PC-3 (cell line): ENCODE measurements around the gene PCSK9. TPM values are rescaled to one million over a fixed set of nuclear protein-coding genes. Genes with fewer than 3 reads are reported as not detected.

Experiments
- ATAC-seq: fragments of 200-7000 bp; cut with Tn5 transposase; 2 replicates; pipeline ENCODE4 v1.9.1; 2020; ENCODE audit warnings: mild to moderate bottlenecking, moderate library complexity
- BruUV-seq: library from RNA; stranded (reverse); fragments of 400-500 nt; replicated peaks from 2 replicates; lab custom pipeline; 2021; lab: Mats Ljungman, UMichigan
- CTCF ChIA-PET: fragments of 300-600 bp; sonication (Branson Sonifier 250); formaldehyde crosslinking; loops from one replicate; lab custom pipeline; 2022; ENCODE audit warnings: antibody characterized with exemption; lab: Charles Lee
- POLR2A ChIA-PET: fragments of 300-600 bp; sonication (Branson Sonifier 250); formaldehyde crosslinking; loops from one replicate; lab custom pipeline; 2022; ENCODE audit warnings: antibody characterized with exemption; ENCODE audit not compliant: unreplicated experiment; lab: Charles Lee
- DNase-seq: peaks from one replicate; pipeline ENCODE4 v3.0.0-alpha.2; 2015
- H2AFZ ChIP-seq: fragments of 300-600 bp; sonication (generic); 2 replicates; pipeline ENCODE4 v1.6.0; 2016; ENCODE audit warnings: antibody characterized with exemption, low read length
- H3F3A ChIP-seq: fragments of 300-600 bp; sonication (generic); one replicate; pipeline ENCODE4 v1.6.0; 2017; ENCODE audit warnings: antibody characterized with exemption, low read length, control low read depth, mild to moderate bottlenecking; ENCODE audit not compliant: unreplicated experiment
- H3K27ac ChIP-seq: fragments of 300-600 bp; sonication (generic); 2 replicates; pipeline ENCODE4 v1.5.1; 2016; ENCODE audit warnings: mild to moderate bottlenecking, low read length
- H3K27me3 ChIP-seq: fragments of 300-600 bp; sonication (generic); 2 replicates; pipeline ENCODE4 v1.6.1; 2016; ENCODE audit warnings: low read length, mixed read lengths
- H3K36me3 ChIP-seq: fragments of 300-600 bp; sonication (generic); 2 replicates; pipeline ENCODE4 v1.6.1; 2016; ENCODE audit warnings: low read depth, mixed run types, low read length, mixed read lengths
- H3K4me1 ChIP-seq: fragments of 300-600 bp; sonication (generic); 2 replicates; pipeline ENCODE4 v1.5.1; 2016; ENCODE audit warnings: low read length; ENCODE audit not compliant: insufficient read depth
- H3K4me2 ChIP-seq: fragments of 300-600 bp; sonication (generic); 2 replicates; pipeline ENCODE4 v1.6.0; 2016; ENCODE audit warnings: low read length
- H3K4me3 ChIP-seq: fragments of 300-600 bp; sonication (generic); 2 replicates; pipeline ENCODE4 v1.5.1; 2016; ENCODE audit warnings: mild to moderate bottlenecking, low read length, mixed read lengths
- H3K79me2 ChIP-seq: fragments of 300-600 bp; sonication (generic); 2 replicates; pipeline ENCODE4 v1.6.1; 2017; ENCODE audit warnings: low read length, mixed read lengths
- H3K9ac ChIP-seq: fragments of 300-600 bp; sonication (generic); 2 replicates; pipeline ENCODE4 v1.6.0; 2016; ENCODE audit warnings: mild to moderate bottlenecking, low read length
- H3K9me2 ChIP-seq: fragments of 300-600 bp; sonication (generic); replicated peaks from 2 replicates; pipeline ENCODE4 v1.6.1; 2016; ENCODE audit warnings: mixed run types, low read length, mixed read lengths
- H3K9me3 ChIP-seq: fragments of 300-600 bp; sonication (generic); 2 replicates; pipeline ENCODE4 v1.6.1; 2016; ENCODE audit warnings: low read length, mixed read lengths
- H4K20me1 ChIP-seq: fragments of 300-600 bp; sonication (generic); 2 replicates; pipeline ENCODE4 v1.6.1; 2016; ENCODE audit warnings: low read length, mixed read lengths
- EZH2 ChIP-seq: fragments of 300-600 bp; sonication (generic); IDR thresholded peaks from one replicate; pipeline ENCODE4 v1.6.1; 2017; ENCODE audit warnings: antibody characterized with exemption, mild to moderate bottlenecking, low read length; ENCODE audit not compliant: unreplicated experiment
- EZH2phosphoT487 ChIP-seq: fragments of 300-600 bp; sonication (generic); IDR thresholded peaks from 2 replicates; pipeline ENCODE4 v1.6.1; 2018; ENCODE audit warnings: mild to moderate bottlenecking, antibody characterized with exemption, low read length, borderline replicate concordance
- intact Hi-C: fragments of 100-400 bp; cut with micrococcal nuclease; formaldehyde crosslinking; loops from 2 replicates; pipeline ENCODE4 v1.9.0; 2023
- total RNA-seq: library from RNA; depleted of rRNA; stranded (reverse); fragments of >200 nt; gene quantifications from 2 replicates; pipeline ENCODE4 v1.2.3, GENCODE V29; 2014
- TF ChIP-seq, protein P1 (sequence below): fragments of 300-600 bp; sonication (generic); conservative IDR thresholded peaks from 2 replicates; pipeline ENCODE4 v1.5.1; 2017; ENCODE audit warnings: antibody characterized with exemption, low read depth, mild to moderate bottlenecking, low read length

Gene PCSK9
- total RNA-seq, 1 experiment from 2014 or later = 6.8 TPM

DNA sequence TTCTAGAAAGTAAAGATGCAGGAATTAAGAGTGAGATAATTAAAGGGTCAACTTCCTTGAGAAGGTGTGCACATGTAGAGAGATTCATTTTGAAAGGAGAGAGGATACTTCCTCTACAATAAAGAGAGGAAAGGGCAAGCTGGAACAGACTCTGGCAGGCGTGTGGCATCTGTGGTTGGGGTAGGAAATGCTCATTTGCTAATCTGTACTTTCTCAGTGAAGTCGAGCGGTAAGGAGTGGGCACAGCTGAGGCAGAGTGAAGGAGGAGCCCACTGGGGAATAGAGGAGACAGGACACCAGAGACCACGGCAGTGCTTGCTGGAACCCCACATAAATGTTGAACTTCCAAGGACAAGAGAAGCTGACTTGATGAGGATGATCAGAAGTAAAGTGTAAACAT, 49.1 kb downstream of the PCSK9 start:
- no TSS peak for BruUV-seq
- Histone ChIP-seq H3K36me3 (peaks cover 72% of the 10 kb centered on the region), H3K27ac (no peak overlapping the region), H3K4me1 (no peaks in the 10 kb centered on the region), H3K79me2 (no peaks in the 10 kb centered on the region), H3K9me3 (no peaks in the 10 kb centered on the region), H3K4me2 (no peak overlapping the region), H3K9me2 (no peaks in the 10 kb centered on the region), H3F3A (no peaks in the 10 kb centered on the region), H3K9ac (no peak overlapping the region), H4K20me1 (no peaks in the 10 kb centered on the region), H3K4me3 (no peak overlapping the region), H3K27me3 (no peaks in the 10 kb centered on the region), H2AFZ (no peak overlapping the region)
- ChIA-PET POLR2A (no interaction called here), CTCF (no interaction called here)
- no peak for ATAC-seq
- TF ChIP-seq EZH2phosphoT487 (no peak), EZH2 (no peak)
- TF ChIP-seq, protein P1, sequence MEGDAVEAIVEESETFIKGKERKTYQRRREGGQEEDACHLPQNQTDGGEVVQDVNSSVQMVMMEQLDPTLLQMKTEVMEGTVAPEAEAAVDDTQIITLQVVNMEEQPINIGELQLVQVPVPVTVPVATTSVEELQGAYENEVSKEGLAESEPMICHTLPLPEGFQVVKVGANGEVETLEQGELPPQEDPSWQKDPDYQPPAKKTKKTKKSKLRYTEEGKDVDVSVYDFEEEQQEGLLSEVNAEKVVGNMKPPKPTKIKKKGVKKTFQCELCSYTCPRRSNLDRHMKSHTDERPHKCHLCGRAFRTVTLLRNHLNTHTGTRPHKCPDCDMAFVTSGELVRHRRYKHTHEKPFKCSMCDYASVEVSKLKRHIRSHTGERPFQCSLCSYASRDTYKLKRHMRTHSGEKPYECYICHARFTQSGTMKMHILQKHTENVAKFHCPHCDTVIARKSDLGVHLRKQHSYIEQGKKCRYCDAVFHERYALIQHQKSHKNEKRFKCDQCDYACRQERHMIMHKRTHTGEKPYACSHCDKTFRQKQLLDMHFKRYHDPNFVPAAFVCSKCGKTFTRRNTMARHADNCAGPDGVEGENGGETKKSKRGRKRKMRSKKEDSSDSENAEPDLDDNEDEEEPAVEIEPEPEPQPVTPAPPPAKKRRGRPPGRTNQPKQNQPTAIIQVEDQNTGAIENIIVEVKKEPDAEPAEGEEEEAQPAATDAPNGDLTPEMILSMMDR = no peak
- no peak for DNase-seq
- intact Hi-C loops = no loop called here

DNA sequence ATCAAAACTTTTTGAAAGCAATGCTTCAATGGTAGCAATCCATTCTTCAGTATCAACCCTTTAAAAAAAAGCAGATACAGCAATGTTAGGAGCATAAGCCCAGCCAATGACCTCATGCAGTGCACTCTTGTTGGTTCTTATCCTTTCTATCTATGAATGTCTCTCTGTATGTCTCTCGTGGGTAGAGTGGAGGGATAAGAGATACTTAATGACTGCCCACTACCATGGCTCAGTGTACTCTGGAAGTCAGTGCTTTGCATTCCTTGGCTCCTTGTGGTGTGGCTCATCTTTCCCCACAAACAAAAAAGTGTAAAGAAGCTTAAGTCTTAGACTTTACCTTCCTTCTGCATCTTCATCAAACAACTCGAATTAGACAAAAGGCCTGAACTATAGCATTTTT, 50.3 kb downstream of the PCSK9 start:
- intact Hi-C loops = no loop called here
- H3K9ac ChIP-seq = no peak overlapping the region
- H3K36me3 ChIP-seq = peaks cover 66% of the 10 kb centered on the region
- CTCF ChIA-PET = no interaction called here
- DNase-seq (no peak), ATAC-seq (no peak)
- no peak overlapping the region for H3K4me2 ChIP-seq
- no peaks in the 10 kb centered on the region for H3K9me3 ChIP-seq
- POLR2A ChIA-PET = no interaction called here
- no peaks in the 10 kb centered on the region for H3K79me2 ChIP-seq
- H3K27ac ChIP-seq = no peak overlapping the region
- no peak overlapping the region for H3K4me3 ChIP-seq
- H2AFZ ChIP-seq = no peak overlapping the region
- TF ChIP-seq EZH2phosphoT487 (no peak), EZH2 (no peak)
- TF ChIP-seq, protein P1 = no peak
- no peaks in the 10 kb centered on the region for H3F3A ChIP-seq
- no peaks in the 10 kb centered on the region for H4K20me1 ChIP-seq
- H3K4me1 ChIP-seq = no peaks in the 10 kb centered on the region
- no TSS peak for BruUV-seq
- H3K27me3 ChIP-seq = no peaks in the 10 kb centered on the region
- no peaks in the 10 kb centered on the region for H3K9me2 ChIP-seq

DNA sequence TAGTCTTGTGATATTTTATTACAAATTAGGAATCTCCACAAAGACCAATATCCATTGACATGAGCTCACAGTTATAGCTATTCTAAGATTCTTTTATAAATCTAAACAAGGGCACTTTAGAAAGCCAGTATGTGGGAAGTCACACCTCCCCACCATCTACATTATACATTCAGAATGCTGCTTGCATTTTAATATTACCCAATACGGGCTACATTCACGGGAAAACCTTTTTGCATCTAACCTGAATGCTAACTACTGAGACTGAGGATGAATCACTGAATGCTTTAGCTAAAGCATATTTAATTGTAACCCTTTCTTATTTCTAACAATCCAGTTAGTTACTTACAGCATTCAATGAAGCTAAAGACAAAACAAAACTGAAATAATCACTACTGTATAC, 53.1 kb downstream of the PCSK9 start:
- ChIA-PET CTCF (no interaction called here), POLR2A (no interaction called here)
- H3K4me2 ChIP-seq = no peak overlapping the region
- no peak overlapping the region for H3K27ac ChIP-seq
- H2AFZ ChIP-seq = no peak overlapping the region
- H3K9me3 ChIP-seq = no peaks in the 10 kb centered on the region
- no peaks in the 10 kb centered on the region for H3K9me2 ChIP-seq
- no peak overlapping the region for H3K4me3 ChIP-seq
- ATAC-seq = no peak
- H3K27me3 ChIP-seq = no peaks in the 10 kb centered on the region
- DNase-seq = no peak
- intact Hi-C loops = no loop called here
- no peaks in the 10 kb centered on the region for H3K79me2 ChIP-seq
- no peaks in the 10 kb centered on the region for H3F3A ChIP-seq
- no TSS peak for BruUV-seq
- TF ChIP-seq, protein P1 = no peak
- TF ChIP-seq EZH2phosphoT487 (no peak), EZH2 (no peak)
- H3K9ac ChIP-seq = no peak overlapping the region
- no peaks in the 10 kb centered on the region for H4K20me1 ChIP-seq
- no peaks in the 10 kb centered on the region for H3K4me1 ChIP-seq
- H3K36me3 ChIP-seq = peaks cover 65% of the 10 kb centered on the region
